Measurements from ENCODE around the gene CHRNA3.

GRCh38 chr15:78574944-78575343 lies 45.9 kb downstream of the CHRNA3 start:
- no peak for TF ChIP-seq CTCF (IDR thresholded peaks at IDR 0.05)
- TF ChIP-seq EZH2 (IDR thresholded peaks at IDR 0.05; ENCODE audit: borderline replicate concordance, insufficient read depth, low read depth, low read length, poor library complexity, severe bottlenecking): no peak
